GM19238 (cell line): ENCODE results near the gene PAX5.

Source experiments
- DNase-seq: peaks from one replicate; pipeline ENCODE4 v3.0.0; 2011; ENCODE audit warnings: low spot score; ENCODE audit not compliant: insufficient read length

PAX5 gene

DNA sequence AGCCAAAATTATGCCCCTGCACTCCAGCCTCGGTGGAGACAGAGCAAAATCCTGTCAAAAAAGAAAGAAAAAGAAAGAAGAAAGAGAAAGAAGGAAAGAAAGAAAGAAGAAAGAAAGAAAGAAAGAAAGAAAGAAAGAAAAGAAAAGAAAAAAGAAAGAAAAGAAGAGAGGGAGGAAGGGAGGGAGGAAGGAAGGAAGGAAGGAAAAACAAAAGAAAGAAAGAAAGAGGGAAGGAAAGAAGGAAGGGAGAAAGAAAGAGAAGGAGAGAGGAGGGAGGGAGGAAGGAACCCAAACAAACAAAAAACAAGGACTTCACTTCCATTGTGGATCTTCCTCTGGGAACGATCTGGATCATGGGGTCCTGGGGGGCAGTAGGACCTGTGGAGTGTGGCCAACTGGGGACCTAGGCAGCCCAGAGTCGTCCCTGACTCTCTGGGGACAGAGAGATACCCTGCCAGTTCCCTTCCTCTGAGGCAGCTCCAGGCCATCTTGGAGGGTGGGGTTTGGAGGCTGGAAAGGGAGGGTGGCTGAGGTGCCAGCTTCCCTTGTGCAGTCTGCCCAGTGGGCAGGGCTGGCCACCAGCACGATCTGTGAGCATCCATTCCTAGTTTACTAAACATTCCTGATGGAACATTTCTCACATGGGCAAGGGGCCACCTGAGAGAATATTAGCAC, 216.8 kb downstream of the PAX5 start:
- no peak for DNase-seq

DNA sequence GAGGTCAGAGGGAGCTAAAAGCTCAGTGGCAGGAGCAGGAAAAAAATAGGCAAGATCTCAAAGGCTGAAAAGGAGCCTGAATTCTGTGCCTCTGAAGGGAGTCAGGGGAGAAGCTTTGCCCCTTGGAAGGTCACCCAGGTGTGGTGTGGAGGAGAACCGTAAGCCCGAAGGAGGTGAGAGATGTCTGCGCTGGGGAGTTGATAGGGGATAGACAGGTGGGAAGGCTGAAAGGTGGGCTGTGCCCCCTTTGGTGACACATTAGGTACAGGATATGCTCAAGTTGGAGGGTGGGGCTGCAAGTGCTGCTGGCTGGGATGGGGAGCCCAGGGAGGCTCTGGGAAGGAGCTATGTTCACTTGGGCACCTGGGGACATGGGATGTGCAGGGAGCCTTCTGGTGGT, 217.7 kb downstream of the PAX5 start:
- no peak for DNase-seq

DNA sequence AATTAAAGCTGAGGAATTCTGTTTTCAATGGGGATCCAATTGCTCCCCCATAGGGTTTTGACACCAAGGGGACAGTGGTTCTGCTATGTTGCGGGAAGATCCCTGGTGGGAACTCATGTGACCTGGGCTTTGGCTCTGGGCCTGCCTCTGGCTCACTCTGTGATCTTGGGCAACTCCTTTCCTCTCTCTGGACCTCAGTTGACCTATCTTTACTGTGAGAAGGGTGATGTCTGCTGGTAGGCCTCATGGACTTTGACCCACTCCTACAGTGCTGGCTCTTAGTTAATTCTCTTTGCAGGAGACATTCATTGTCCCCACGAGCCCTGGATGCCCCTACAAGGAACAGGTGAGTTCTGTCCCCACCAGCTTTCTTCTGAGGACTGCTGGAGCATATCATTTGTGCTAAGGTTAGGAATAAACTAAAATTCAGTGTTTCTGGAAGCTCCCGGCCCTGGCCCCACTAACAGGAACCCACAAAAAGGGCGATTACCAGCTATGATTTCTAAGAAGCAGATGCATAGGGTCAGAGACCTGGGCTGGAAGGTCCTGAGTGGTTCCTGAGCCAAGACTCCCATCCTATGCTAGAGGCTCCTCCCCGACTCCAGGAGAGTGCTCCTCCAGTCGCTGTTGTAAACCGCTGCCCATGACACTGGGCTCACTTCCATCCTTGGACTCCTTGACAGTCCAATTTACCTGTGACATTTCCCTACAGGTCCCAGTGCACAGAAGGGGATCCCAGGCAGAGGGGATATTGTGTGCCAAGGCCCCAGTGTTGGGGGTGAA, 218.3 kb downstream of the PAX5 start:
- no peak for DNase-seq

DNA sequence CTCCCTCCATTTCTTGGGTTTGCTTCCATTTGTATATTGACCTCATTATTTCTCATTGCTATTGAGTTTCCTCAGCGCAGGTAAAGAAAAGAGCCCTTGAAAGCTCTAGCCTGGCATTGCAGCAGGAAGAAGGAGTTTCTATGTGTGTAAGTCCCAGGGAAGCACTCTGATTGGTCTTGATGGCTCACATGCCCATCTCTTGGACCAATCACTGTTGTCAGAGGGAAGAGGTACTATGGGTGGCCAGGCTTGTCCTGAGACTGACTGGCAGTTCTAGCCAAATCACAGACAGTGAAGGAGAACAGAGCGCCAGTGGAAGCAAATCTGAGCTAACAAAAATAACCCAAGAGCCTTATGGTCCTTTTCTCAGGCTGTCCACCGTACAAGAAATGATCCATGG, 219.0 kb downstream of the PAX5 start:
- no peak for DNase-seq

DNA sequence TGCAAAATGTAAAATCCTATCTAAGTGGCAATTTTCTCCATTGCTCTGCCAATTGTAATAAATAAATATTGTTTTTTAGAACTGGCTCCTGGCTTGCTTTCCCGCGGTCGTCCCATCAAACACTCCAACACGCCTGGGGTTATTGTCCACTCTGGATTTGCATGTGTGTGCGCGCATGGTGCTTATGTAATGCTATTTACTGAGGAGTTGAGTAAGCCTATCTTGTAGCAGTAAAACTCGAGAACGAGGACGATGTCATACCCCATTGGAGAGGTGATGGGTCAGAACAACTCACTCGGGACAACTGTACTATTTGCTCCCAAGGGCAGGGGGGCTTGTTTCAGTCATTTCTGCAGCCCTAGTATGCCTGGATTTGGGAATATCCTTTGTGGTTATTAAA, 220.9 kb downstream of the PAX5 start:
- no peak for DNase-seq

DNA sequence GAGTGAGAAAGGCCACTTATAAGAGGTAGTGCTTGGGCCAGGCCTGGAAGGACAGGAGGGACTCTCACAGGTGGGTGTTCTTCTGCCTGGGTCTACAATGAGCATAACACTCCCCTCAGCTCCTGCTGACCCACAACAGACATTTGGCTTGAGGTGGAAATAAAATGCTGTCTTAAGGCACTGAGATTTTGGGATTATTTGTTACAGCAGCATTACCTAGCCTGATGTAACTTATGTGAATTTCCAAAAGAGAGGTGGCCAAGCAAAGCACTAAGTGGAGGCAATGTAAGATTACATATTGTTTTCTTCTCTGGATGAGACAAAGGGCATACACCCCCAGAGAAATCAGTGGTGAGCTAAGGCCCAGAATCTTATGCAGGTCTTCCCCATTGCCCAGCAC, 221.5 kb downstream of the PAX5 start:
- no peak for DNase-seq

DNA sequence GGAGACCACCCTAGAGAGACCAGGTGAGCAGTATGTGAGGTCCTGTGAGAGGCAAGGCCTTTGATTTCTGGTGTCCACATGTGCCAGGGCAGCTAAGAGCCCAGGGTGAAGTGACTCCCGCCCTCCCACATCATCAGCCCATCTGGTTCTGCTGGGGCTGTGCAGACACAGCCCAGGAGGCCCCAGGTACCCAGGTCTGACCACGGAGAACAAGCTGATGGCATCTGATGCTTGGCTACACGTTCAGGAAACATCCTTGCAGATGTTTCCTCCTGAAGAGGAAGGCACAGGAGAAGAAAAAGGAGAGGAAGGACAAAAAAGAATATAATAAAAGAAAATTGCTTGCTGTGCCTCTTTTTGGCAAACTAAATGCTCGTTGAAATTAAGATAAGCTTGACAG, 225.8 kb downstream of the PAX5 start:
- no peak for DNase-seq

DNA sequence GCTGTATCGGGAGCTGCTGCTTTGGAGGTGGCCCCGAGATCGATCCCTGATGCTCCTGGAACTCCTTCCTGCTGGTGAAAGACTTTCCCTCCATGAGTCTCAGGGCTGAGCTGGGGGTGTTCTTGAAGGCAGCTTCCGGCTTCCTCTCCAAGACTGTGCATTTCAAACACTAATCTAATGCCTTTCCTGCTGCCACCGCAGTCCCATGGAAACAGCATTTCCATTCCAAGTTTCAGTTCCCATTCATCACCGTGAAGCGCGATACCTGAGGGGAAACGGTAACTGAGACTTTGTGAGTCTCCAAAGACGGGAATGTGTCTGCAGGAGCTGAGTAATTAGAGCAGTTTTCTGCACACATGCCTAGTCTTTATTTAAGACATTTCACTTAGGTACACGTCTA, 230.1 kb downstream of the PAX5 start:
- no peak for DNase-seq

DNA sequence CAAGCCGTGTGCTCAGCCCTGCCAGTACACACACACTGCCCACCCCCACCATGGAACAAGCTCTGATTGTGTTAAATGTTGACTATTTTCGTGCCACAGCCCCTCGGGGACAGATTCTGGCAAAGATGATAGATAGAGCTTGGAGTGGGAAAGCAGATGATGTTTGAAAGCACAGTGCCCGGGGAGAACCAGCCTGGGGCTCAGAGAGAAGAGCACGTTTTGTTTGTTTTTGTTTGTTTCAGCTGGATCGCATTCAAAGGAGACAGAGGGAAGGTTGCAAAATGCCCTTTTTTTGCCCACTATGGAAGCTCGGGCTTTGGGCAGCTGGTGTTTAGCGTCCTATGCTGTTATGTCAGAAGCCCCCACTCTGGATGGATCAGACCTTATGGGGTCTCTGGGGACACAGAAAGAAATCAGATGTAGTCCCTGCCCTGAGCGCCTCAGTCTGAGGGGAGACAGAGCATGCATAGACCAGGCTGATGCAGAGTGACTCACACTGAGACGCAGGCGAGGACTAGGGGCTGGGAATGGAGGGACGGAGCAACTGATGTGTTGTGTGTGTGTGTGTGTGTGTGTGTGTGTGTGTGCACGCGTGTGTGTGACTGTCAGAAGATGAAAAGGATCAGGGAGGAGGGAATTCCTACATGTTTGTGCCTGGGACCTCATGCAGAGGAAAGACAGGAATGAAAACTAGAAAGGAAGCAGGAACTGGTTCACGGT, 231.7 kb downstream of the PAX5 start:
- no peak for DNase-seq

DNA sequence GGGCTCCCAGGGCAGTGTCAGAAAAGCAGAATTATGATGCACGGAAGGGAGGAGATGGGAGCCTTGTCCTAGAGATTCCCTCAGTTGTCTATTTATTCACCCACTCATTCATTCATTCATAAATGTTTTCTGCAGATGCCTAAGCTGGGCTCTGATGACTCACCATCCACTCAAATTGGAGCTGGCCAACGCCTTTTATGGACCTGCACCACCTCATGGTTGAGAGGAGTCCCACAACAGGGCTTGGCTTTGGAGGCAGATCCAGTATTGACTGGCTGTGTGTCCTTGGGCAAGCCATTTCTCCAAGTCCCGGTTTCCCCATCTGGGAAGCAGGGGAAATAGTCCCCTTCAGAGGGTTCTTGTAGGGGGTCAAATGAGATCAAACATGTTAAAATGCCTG, 233.6 kb downstream of the PAX5 start:
- DNase-seq = no peak

DNA sequence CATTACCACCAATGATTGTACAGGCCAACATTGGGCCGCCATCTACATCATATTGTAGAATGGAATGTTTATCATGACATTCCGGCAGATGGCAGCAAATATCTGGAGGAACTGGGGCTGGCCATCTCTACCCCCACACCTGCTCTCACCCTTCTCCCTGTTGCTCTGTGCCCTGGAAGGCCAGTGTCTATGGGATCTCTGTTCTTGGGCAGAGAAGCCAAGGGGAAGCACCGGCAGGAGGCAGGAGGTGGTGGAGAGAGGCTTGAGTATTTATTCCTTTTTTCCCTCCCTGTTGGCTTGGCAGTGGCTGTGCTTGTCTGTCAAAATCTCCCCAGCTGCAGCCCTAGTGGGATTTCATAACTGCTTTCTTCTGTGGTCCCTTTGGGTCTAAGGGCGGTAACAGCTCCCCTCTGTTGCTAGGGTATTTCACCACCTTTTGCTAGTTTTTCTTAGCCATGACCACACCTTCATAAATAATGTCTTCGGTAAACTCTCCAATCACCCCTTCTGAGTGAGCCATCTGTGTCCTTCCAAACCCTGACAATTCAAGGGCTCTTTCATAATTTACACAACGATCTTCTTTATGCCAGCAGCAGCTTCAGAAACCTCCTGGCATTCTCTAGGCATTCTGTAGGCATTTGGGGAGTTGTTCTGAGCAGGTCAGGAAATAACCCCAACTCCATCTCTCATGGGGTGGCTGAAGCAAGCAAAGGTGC, 235.6 kb downstream of the PAX5 start:
- peak; percentile 24 for DNase-seq

DNA sequence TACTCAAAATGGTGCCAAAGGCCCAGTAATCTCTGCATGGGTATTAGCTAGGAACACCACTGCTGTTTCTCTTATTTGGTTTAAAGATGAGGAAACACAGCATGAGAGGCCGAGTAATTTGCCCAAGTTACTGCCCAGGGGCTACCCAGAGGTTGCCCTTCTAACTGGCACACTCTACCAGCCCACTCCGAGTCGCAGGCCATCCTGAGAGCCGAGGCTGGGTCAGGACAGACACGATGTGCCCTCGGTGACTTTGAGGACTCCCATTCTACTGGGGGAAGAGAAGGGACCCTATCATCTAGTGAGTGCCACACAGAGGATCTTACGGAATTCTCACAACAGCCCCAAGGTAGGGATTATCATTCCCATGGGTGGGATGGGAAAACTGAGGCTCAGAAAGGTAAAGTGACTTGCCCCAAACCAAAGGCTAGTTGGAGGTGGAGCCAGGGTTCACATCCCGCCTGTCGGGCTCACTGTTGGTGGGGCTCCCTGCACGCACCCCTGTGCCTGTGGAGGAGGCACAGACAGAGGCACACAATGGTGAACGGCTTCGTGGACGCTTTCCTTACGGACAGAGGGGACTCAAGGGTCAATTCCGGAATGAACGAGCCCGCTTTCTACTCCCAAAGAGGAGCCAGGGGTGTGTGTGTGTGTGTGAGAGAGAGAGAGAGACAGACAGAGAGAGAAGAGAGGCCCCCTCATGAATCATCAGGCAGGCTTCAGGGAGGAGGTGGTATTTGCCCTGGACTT, 236.4 kb downstream of the PAX5 start:
- no peak for DNase-seq

DNA sequence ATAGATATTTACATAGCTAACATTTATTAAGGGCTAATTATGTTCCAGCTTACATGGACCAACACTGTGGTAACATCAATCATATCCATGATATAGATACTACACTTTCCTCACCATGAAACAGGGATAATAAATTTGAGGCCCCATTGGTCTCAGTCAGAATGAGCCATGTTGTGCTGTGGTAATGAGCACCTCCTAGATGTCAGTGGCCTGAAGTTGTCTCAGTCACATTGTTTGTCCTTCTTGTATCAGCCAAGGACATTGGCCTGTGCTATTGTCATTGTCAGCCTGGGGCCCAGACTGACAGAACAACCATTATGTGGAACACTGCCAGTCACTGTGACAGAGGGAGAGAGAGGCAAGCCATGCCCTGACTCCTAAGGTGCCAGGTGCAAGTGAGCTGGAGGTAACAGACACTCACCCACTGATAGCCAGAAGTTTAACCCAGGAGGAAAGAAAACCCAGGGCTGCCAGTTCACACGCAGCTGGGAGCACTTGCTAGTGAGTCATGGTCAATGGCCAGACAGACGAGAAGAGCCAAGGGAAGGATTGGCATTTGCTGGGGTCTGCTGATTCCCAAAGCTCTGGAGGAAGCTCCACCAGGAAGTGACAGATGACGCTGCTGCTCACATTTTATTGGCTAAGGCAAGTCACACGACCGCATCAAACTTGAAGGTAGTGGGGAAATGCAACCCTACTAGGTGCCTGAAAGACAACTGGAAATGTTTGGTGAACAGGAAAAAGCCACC, 237.2 kb downstream of the PAX5 start:
- no peak for DNase-seq

DNA sequence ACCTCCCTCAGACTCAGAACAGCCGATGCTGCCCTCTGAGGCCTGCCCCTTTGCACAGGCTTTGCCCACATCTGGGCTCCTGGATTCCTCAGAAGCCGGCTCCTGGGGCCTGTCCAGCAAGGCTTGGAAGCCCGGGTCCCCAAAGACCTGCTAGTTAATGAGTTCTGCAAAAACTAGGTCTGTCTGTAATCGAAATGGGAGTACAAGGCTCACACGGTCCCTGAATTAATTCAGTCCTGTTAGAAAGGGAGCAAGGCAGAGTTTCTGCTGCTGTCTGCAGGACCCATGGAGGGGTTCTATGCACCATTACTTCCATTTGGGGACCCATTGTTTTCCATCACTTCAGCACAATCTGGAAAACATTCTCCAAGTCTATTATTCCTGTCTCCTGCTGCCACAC, 239.6 kb downstream of the PAX5 start:
- no peak for DNase-seq

DNA sequence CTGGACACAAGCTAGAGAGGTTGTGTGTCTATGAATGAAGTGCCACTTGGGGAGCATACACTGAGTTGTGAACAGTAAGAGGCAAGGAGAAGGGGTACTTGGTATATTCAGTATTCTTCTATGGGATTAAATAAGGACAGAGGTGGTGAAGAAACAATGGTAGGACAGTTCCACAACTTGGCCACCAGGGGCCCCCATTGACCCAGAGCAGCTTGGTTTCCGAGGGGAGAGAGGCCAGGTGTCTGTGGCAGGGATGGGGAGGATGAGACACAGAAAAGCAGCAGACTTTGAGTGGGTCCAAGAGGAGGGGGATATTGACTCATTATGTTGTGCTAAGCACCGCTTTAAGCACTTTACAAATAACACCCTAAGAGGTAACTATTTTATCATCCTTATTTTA, 240.8 kb downstream of the PAX5 start:
- no peak for DNase-seq

DNA sequence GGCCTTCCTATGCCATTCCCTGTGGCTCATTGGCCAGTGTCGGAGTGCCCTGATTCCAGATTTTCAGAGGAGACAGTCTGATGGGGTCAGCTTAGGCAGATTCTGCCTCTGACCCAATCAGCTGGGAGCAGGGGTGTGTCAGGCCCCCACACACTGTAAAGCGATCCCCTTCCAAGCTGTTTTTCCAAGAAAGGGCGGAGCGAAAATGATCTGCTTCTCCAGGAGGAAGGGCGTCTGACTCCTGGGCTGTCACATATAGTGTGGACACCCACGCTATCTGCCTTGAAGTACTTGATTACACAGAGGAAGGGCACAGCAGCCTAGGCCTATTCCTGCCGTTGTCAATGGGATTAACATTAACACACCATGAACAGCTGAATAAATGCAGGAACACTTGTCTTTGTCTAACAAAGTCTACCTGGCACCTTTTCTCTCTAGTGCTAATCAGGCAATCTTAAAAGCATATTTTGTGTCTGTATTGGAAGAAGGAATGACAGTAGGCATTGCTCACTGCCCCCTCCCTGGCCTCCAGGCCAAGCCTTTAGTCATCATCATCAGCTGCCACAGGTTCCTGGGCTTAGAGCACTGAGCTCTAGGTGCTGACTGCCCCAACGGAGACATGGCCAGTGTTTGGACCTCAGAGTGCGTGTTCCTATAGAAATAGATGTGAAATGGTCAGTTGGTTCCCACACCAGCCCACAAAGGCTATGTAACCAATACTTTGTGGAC, 242.7 kb downstream of the PAX5 start:
- DNase-seq = no peak

DNA sequence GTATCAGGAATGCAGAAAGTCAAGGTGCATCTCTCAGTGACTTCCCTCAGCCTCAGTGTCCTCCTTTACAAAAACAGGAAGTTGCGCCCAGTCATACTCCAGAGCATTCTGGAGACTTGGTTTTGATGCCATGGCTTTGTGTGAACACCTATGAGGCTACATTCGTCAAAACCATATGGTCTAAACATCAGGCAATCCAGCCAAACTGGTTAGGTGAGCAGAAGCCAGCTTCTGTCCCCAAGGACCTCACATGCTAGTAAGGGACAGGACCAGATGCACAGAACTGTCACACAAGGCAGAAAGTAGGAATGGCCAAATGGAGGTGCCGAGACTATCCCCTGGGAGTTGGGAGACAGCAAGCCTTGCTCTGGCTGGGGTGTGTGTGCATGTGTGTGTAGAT, 244.2 kb downstream of the PAX5 start:
- no peak for DNase-seq

DNA sequence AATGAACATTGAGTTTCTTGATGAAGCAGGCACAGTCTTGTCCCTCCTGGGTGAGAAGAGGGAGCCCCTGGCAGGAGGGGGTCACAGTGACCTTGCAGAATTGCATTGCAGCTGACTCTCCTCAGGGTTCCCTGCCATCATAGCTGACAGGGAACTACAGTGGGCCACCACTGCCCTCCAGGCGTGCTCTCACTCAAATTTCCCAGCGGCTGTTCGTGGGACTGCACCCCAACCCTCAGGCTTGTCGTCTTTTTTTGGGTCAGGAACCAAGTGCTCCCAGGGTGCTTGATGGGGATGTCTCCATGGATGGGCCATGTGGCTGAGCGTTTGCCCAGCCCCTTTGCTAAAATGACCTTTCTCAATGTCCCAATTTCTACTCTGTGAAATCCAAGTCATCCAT, 245.5 kb downstream of the PAX5 start:
- DNase-seq = no peak

DNA sequence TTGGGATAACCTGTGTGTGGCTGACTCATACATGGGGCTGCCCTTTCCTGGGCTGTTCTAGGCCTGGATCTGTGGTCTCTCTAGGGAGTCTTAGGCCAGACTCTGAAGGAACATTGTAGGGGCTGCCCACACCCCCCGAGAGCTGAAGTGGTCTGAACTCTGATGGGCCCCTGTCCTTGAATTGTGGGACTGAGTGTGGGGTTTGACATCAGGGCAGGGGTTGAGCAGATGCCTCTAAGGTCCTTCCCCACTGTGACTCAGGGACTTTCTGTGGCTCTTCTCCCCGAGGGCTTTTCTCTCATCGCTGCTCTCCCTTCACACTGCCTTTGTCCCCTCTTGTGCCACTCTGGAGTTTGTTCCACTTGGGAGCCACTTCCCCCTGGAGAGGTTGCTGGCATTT, 246.4 kb downstream of the PAX5 start:
- no peak for DNase-seq
